Gastroesophageal sphincter (tissue), 3 donors: ENCODE results near the gene PNMA6F.

ENCODE experiments used
- EP300 ChIP-seq: sonication (generic); formaldehyde crosslinking; IDR thresholded peaks from one replicate; pipeline ENCODE4 v1.6.1; 2017; ENCODE audit warnings: antibody characterized with exemption, mild to moderate bottlenecking
- POLR2A ChIP-seq, 2 donors: fragments of 450-650 bp; IDR thresholded peaks; one replicate each; pipeline ENCODE4 v1.6.1; 2017; ENCODE audit warnings: antibody characterized with exemption in 2 of 2, mild to moderate bottlenecking in 2 of 2, moderate library complexity in 1 of 2
- POLR2AphosphoS5 ChIP-seq: sonication (generic); formaldehyde crosslinking; IDR thresholded peaks from one replicate; pipeline ENCODE4 v1.6.1; 2017; ENCODE audit warnings: antibody characterized with exemption
- TF ChIP-seq, protein P1 (sequence below), 4 experiments: fragments of 200-600 bp in 2 of 4; fragments of 450-650 bp in 2 of 4; sonication (generic) in 1 of 4; IDR thresholded peaks; one replicate each; pipeline ENCODE4 v1.5.1; 2017 to 2019; ENCODE audit warnings: antibody characterized with exemption in 4 of 4, mild to moderate bottlenecking in 2 of 4, moderate library complexity in 2 of 4

DNA sequence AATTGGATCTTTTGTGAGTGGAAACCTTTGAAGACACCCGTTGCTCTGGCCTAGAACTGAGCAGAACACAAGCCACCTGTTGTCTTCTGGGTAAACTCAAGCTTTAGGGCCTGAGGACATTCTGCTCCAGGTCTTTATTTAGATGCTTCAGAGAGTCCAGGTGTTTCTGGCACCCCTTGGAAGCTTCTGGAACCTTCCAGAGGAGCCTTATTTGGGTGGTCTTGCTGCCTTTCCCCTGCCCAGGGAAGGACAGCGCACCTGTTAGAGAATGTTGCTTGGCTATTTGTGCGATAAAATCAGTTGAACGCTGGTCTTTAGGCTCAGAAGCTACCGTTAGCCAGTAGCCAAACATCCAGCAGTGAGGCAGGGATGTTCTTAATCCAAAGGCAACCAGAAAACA is 15.4 kb upstream of the PNMA6F start:
- TF ChIP-seq POLR2A (IDR thresholded peaks at IDR 0.05), result no peak
- TF ChIP-seq, protein P1, sequence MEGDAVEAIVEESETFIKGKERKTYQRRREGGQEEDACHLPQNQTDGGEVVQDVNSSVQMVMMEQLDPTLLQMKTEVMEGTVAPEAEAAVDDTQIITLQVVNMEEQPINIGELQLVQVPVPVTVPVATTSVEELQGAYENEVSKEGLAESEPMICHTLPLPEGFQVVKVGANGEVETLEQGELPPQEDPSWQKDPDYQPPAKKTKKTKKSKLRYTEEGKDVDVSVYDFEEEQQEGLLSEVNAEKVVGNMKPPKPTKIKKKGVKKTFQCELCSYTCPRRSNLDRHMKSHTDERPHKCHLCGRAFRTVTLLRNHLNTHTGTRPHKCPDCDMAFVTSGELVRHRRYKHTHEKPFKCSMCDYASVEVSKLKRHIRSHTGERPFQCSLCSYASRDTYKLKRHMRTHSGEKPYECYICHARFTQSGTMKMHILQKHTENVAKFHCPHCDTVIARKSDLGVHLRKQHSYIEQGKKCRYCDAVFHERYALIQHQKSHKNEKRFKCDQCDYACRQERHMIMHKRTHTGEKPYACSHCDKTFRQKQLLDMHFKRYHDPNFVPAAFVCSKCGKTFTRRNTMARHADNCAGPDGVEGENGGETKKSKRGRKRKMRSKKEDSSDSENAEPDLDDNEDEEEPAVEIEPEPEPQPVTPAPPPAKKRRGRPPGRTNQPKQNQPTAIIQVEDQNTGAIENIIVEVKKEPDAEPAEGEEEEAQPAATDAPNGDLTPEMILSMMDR (IDR thresholded peaks at IDR 0.05), result no peak
- TF ChIP-seq POLR2AphosphoS5, result no peak
- no peak for TF ChIP-seq EP300
